Measurements from ENCODE around the gene TAF3.

The TAF3 gene

GRCh38 chr10:8058274-8059111, 240.2 kb downstream of the TAF3 start:
- DNase-seq (ENCODE audit: low read depth in 2 of 2) = no peak

GRCh38 chr10:8059191-8059936, 241.1 kb downstream of the TAF3 start:
- DNase-seq (ENCODE audit: low read depth in 2 of 2) = no peak

GRCh38 chr10:8060010-8060703, 241.9 kb downstream of the TAF3 start:
- peak in 1 of 2 donors; percentile 71 for DNase-seq (ENCODE audit: low read depth in 2 of 2)

GRCh38 chr10:8060704-8061121, 242.4 kb downstream of the TAF3 start:
- no peak for DNase-seq (ENCODE audit: low read depth in 2 of 2)

- DNase-seq (ENCODE audit: low read depth in 2 of 2) = peak in 1 of 2 donors; percentile 63
Observed at GRCh38 chr10:8061274-8062211, 243.2 kb downstream of the TAF3 start.

- DNase-seq (ENCODE audit: low read depth in 2 of 2) = no peak
Observed at GRCh38 chr10:8063128-8063908, 245.0 kb downstream of the TAF3 start.

GRCh38 chr10:8063935-8064334, 245.6 kb downstream of the TAF3 start:
- no peak for DNase-seq (ENCODE audit: low read depth in 2 of 2)

- no peak for DNase-seq (ENCODE audit: low read depth in 2 of 2)
Observed at GRCh38 chr10:8064436-8064835, 246.1 kb downstream of the TAF3 start.

- DNase-seq (ENCODE audit: low read depth in 2 of 2) = no peak
Observed at GRCh38 chr10:8065651-8066050, 247.3 kb downstream of the TAF3 start.

GRCh38 chr10:8066124-8066523, 247.8 kb downstream of the TAF3 start:
- DNase-seq (ENCODE audit: low read depth in 2 of 2) = no peak

All from stimulated activated CD8-positive, alpha-beta memory T cell treated with anti-CD3 and anti-CD28 coated beads, Interleukin-15, amount 100 ng/mL, for 48 hours (primary cell).